GM12891 (cell line): Measurements from ENCODE around the gene CLVS2.

Experiments
- POLR2A ChIP-seq: IDR thresholded peaks from 2 replicates; pipeline ENCODE4 v1.6.1; 2011; ENCODE audit warnings: low read depth, low read length, control low read depth
- TAF1 ChIP-seq: IDR thresholded peaks from 2 replicates; pipeline ENCODE4 v1.6.1; 2011; ENCODE audit warnings: low read depth, low read length, control low read depth

GRCh38 chr6:123055256-123055655 is 59.2 kb downstream of the CLVS2 start:
- TF ChIP-seq TAF1 (no peak), POLR2A (no peak)
